ENCODE results near the gene GALM. TPM values are rescaled to one million over a fixed set of nuclear protein-coding genes. Genes with fewer than 3 reads are reported as not detected.

The GALM gene
- total and polyA plus RNA-seq, 2 donors from 2014 or later: 17.9 to 79.9 TPM

GRCh38 chr2:38683766-38684165 lies 17.9 kb downstream of the GALM start:
- Histone ChIP-seq H3K4me1 (ENCODE audit: control insufficient read depth in 2 of 3, insufficient read depth in 2 of 3, low read depth in 1 of 3, low read length in 3 of 3) (no peaks in the 10 kb centered on the region), H3K36me3 (ENCODE audit: control insufficient read depth in 2 of 3, insufficient read depth in 3 of 3, low read length in 3 of 3) (peaks cover 2 to 35% (median 13%) of the 10 kb centered on the region in 3 donors), H3K9ac (ENCODE audit: low read length in 3 of 3) (no peak overlapping the region), H3K4me3 (ENCODE audit: low read length in 3 of 3) (no peak overlapping the region), H3K27ac (ENCODE audit: low read depth in 2 of 2, low read length in 2 of 2) (no peak overlapping the region), H3K9me3 (ENCODE audit: control insufficient read depth in 2 of 3, insufficient read depth in 1 of 3, low read length in 3 of 3) (no peaks in the 10 kb centered on the region), H3K27me3 (ENCODE audit: control insufficient read depth, insufficient read depth, low read length) (no peaks in the 10 kb centered on the region)
- no peak for TF ChIP-seq CTCF (IDR thresholded peaks at IDR 0.05; ENCODE audit: borderline replicate concordance, extremely low read depth, insufficient read depth)
- FAIRE-seq (no peak), DNase-seq (no peak)
- intact Hi-C loops (cut with DNase I): no loop called here

GRCh38 chr2:38685116-38685735 lies 19.3 kb downstream of the GALM start:
- no peak for TF ChIP-seq CTCF (IDR thresholded peaks at IDR 0.05; ENCODE audit: borderline replicate concordance, extremely low read depth, insufficient read depth)
- H3K27ac ChIP-seq (ENCODE audit: low read depth in 2 of 2, low read length in 2 of 2): no peak overlapping the region
- no peaks in the 10 kb centered on the region for H3K4me1 ChIP-seq (ENCODE audit: control insufficient read depth in 2 of 3, insufficient read depth in 2 of 3, low read depth in 1 of 3, low read length in 3 of 3)
- peaks cover 2 to 35% (median 12%) of the 10 kb centered on the region in 3 donors for H3K36me3 ChIP-seq (ENCODE audit: control insufficient read depth in 2 of 3, insufficient read depth in 3 of 3, low read length in 3 of 3)
- H3K4me3 ChIP-seq (ENCODE audit: low read length in 3 of 3): no peak overlapping the region
- H3K27me3 ChIP-seq (ENCODE audit: control insufficient read depth, insufficient read depth, low read length): no peaks in the 10 kb centered on the region
- intact Hi-C loops (cut with DNase I): no loop called here
- FAIRE-seq (no peak), DNase-seq (no peak)
- H3K9ac ChIP-seq (ENCODE audit: low read length in 3 of 3): no peak overlapping the region
- no peaks in the 10 kb centered on the region for H3K9me3 ChIP-seq (ENCODE audit: control insufficient read depth in 2 of 3, insufficient read depth in 1 of 3, low read length in 3 of 3)

GRCh38 chr2:38690499-38691420 lies 24.8 kb downstream of the GALM start:
- Histone ChIP-seq H3K27me3 (ENCODE audit: control insufficient read depth, insufficient read depth, low read length) (no peaks in the 10 kb centered on the region), H3K9ac (ENCODE audit: low read length in 3 of 3) (no peak overlapping the region), H3K4me1 (ENCODE audit: control insufficient read depth in 2 of 3, insufficient read depth in 2 of 3, low read depth in 1 of 3, low read length in 3 of 3) (no peaks in the 10 kb centered on the region), H3K36me3 (ENCODE audit: control insufficient read depth in 2 of 3, insufficient read depth in 3 of 3, low read length in 3 of 3) (peaks cover 0 to 27% (median 7%) of the 10 kb centered on the region in 3 donors), H3K9me3 (ENCODE audit: control insufficient read depth in 2 of 3, insufficient read depth in 1 of 3, low read length in 3 of 3) (no peaks in the 10 kb centered on the region), H3K27ac (ENCODE audit: low read depth in 2 of 2, low read length in 2 of 2) (no peak overlapping the region), H3K4me3 (ENCODE audit: low read length in 3 of 3) (no peak overlapping the region)
- no peak for TF ChIP-seq CTCF (IDR thresholded peaks at IDR 0.05; ENCODE audit: borderline replicate concordance, extremely low read depth, insufficient read depth)
- intact Hi-C loops (cut with DNase I): no loop called here
- no peak for FAIRE-seq
- DNase-seq: no peak
